Central memory CD8-positive, alpha-beta T cell (primary cell): ENCODE measurements around the gene HS6ST2.
A peak's percentile ranks its signal among the peaks of the same experiment; 100 is the strongest.

Experiments
- ATAC-seq: fragments of 150-1000 bp; cut with Tn5 transposase; replicated peaks from 2 replicates; pipeline ENCODE4 v1.10.0; 2022; ENCODE audit warnings: mild to moderate bottlenecking, moderate FRiP score, moderate number of reproducible peaks; ENCODE audit not compliant: poor library complexity, severe bottlenecking; ENCODE audit errors: extremely low read depth
- DNase-seq, 2 donors: peaks; one replicate each; pipeline ENCODE4 v3.0.0; 2021; ENCODE audit warnings: low spot score in 2 of 2
- H3K27ac Mint-ChIP-seq: one replicate; pipeline ENCODE4 v1.8.0; 2022; ENCODE audit warnings: low read depth, mild to moderate bottlenecking, moderate library complexity, mixed read lengths
- H3K27me3 Mint-ChIP-seq: one replicate; pipeline ENCODE4 v1.8.0; 2022; ENCODE audit warnings: mixed read lengths
- H3K36me3 Mint-ChIP-seq: one replicate; pipeline ENCODE4 v1.8.0; 2022; ENCODE audit warnings: mild to moderate bottlenecking, moderate library complexity, mixed read lengths; ENCODE audit not compliant: insufficient read depth
- H3K4me1 Mint-ChIP-seq: one replicate; pipeline ENCODE4 v1.8.0; 2022; ENCODE audit warnings: mixed read lengths
- H3K4me3 Mint-ChIP-seq: one replicate; pipeline ENCODE4 v1.8.0; 2022; ENCODE audit warnings: mild to moderate bottlenecking, moderate library complexity, mixed read lengths
- H3K9me3 Mint-ChIP-seq: one replicate; pipeline ENCODE4 v1.8.0; 2022; ENCODE audit warnings: mixed read lengths

HS6ST2 gene

DNA sequence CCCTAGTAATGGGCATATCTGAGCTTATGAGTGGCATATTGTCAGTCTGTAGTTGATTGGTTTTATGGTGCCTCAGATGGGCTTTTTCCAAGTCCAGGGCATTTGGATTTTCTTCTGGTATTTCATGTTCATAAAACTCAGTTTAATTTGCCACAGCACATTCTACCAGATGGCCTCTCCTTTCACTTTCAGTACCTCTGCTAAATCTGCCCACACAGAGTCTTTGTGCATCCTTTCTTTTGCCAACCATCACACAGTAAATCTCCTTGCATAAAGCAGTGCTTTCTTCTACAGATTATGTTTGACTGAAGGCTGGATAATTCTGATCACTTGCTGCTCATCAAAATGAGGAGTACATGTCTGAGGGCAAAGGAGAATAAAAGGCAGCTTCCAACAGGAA, 98.2 kb downstream of the HS6ST2 start:
- no peaks in the 10 kb centered on the region for H3K9me3 Mint-ChIP-seq
- no peak for ATAC-seq
- no peaks in the 10 kb centered on the region for H3K36me3 Mint-ChIP-seq
- no peak overlapping the region for H3K27ac Mint-ChIP-seq
- H3K27me3 Mint-ChIP-seq: no peaks in the 10 kb centered on the region
- H3K4me1 Mint-ChIP-seq: peaks cover 16% of the 10 kb centered on the region
- H3K4me3 Mint-ChIP-seq: no peak overlapping the region
- DNase-seq: no peak

DNA sequence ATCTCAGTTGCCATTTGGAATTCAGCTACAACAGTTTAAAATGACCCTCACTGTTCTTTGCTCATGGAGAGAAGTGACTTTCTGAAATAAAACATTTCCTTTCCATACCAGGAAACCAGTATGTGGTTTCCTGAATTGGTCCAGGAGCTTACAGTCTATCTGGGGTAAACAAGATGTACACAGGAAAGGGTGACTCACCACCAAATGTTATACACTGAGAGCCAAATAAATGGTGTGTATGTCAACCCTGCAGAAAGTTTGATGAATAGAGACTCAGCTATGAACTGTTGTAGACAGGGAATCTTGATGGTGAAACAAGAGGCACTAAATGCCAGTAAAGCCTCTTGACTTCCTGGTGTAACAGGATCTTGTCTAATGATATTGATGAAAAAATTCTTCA, 100.4 kb downstream of the HS6ST2 start:
- H3K27me3 Mint-ChIP-seq: no peaks in the 10 kb centered on the region
- no peak for ATAC-seq
- H3K4me3 Mint-ChIP-seq: no peak overlapping the region
- no peaks in the 10 kb centered on the region for H3K9me3 Mint-ChIP-seq
- H3K36me3 Mint-ChIP-seq: no peaks in the 10 kb centered on the region
- peaks cover 16% of the 10 kb centered on the region for H3K4me1 Mint-ChIP-seq
- no peak overlapping the region for H3K27ac Mint-ChIP-seq
- DNase-seq: no peak

DNA sequence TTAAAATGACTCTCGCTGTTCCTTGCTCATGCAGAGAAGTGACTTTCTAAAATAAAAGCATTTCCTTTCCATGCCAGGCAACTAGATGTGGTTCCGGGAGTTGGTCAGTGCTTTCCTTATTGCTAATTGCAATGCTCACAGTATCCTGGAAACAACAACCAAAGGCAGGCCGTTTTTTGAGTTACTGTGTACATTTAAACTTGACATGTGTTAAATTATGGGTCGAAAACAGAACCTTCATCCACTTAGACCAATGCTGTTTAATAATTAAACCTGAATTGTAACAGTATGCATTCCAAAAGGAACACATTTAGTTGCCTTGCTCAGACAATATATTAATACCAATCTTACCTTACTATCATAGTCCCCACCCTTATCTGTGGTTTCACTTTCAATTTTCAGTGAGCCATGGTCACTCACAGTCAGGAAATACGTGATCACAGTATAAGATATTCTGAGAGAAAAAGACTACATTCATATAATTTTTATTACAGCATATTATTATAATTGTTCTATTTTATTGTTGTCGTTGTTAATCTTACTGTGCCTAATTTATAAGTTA, 102.6 kb downstream of the HS6ST2 start:
- no peak for DNase-seq
- Mint-ChIP-seq H3K9me3 (no peaks in the 10 kb centered on the region), H3K4me1 (peaks cover 16% of the 10 kb centered on the region), H3K36me3 (no peaks in the 10 kb centered on the region), H3K4me3 (peak overlapping the region; percentile 23), H3K27me3 (no peaks in the 10 kb centered on the region), H3K27ac (no peak overlapping the region)
- no peak for ATAC-seq

DNA sequence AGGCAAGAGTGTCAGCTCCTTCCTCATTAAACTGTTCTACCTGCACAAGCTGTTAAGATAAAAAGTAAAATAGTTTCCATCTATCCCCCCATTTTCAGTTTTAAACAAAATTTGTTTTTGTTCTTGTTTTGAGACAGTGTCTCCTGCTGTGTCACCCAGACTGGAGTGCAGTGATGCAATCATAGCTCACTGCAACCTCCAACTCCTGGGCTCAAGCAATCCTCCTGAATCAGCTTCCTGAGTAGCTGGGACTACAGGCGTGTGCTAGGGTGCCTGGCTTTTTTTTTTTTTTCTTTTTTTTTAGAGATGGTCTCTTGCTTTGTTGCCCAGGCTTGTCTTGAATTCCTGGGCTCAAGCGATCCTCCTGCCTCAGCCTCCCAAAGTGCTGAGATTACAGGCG, 105.4 kb downstream of the HS6ST2 start:
- Mint-ChIP-seq H3K4me3 (no peak overlapping the region), H3K4me1 (peaks cover 4% of the 10 kb centered on the region), H3K9me3 (no peaks in the 10 kb centered on the region), H3K36me3 (no peaks in the 10 kb centered on the region), H3K27ac (no peak overlapping the region), H3K27me3 (no peaks in the 10 kb centered on the region)
- DNase-seq: no peak
- no peak for ATAC-seq

DNA sequence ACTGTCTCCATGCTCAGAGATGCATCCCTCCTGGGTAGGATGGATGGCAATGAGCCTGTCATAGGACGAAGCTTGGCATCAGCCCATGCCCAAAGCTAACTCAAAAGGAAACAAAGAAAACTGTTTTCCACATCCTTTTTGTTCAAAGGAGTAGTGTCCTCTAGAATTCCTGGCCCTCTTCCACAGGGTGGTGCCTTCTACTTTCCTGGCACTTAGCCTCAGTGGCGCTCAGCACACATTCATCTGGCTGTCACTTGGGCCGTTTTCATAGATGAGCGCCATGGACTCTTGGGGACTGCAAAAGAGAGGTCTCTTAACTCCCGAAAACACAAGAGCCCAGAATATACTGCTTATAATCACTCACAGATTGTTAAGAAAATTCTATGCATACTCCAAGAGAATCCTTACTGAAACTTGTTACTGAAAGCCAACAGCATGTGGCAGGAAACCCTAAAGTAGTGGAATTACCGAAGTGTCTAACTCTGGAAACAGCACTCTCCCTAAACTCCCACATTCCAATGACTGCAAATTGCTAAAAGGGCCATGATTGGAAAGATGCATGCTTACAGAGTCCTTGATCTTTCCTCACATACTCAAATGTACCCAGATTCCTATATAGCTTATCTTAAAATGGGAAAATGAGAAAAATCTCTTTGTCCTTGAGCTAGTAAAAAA, 110.0 kb downstream of the HS6ST2 start:
- Mint-ChIP-seq H3K9me3 (no peaks in the 10 kb centered on the region), H3K36me3 (no peaks in the 10 kb centered on the region), H3K27me3 (peaks cover 23% of the 10 kb centered on the region), H3K4me3 (no peak overlapping the region), H3K4me1 (no peaks in the 10 kb centered on the region), H3K27ac (no peak overlapping the region)
- no peak for DNase-seq
- ATAC-seq: no peak

DNA sequence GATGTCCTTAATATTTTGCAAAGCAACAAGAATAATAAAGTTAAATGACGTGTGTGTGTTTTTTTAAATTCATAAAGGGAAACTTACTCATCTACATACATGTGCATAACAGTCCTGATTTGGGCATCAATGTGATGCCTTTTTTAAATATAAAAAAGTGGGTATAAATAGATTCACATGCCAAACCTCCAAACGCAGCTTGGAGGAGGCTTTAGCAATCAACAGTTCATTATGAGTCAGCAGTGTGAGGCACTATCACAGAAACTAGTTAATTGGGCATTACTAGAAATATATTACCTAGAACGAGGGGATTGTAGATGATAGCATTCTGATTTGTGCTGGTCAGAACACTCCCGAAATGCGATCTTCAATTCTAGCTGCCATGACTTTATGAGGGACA, 115.1 kb downstream of the HS6ST2 start:
- Mint-ChIP-seq H3K4me1 (no peaks in the 10 kb centered on the region), H3K9me3 (no peaks in the 10 kb centered on the region), H3K27ac (no peak overlapping the region), H3K27me3 (peaks cover 25% of the 10 kb centered on the region), H3K4me3 (no peak overlapping the region), H3K36me3 (no peaks in the 10 kb centered on the region)
- DNase-seq (no peak), ATAC-seq (no peak)

DNA sequence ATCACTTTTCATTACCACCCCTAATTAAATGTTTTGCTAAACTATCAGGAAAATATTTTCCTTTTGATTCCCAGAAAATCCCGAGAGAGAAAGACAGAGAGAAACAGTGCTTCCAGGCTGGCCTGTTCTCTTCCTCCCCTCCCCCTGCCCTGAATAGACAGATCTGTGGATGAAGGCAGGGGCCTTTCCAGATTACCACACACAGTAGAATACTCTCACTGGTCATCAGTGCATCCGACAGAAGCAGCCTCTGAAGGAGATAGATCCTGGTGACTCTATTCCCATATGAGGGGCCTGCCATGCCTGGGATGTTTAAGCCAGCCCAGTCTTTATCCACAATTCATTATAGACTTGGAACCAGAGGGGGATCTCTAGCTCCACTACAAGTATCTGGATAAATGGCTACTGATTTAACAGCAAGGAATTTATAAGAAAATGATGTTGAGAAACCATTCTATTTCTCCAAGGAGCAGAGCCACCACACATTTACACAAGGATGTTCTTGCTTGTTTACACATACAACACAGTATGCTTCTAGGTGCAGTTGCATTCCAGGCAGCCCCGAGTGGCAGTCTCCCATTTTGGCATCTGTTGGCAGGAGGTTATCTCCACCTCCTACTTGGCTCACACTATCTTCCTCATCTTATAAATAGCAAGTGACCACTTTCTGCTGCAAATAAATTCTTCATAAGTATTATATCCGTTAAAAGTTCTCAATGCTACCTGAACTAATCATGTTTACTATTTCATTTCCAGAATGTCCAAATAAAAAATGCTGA, 115.8 kb downstream of the HS6ST2 start:
- Mint-ChIP-seq H3K27ac (no peak overlapping the region), H3K4me3 (no peak overlapping the region), H3K36me3 (no peaks in the 10 kb centered on the region), H3K27me3 (peaks cover 23% of the 10 kb centered on the region), H3K4me1 (no peaks in the 10 kb centered on the region), H3K9me3 (no peaks in the 10 kb centered on the region)
- DNase-seq (no peak), ATAC-seq (no peak)

DNA sequence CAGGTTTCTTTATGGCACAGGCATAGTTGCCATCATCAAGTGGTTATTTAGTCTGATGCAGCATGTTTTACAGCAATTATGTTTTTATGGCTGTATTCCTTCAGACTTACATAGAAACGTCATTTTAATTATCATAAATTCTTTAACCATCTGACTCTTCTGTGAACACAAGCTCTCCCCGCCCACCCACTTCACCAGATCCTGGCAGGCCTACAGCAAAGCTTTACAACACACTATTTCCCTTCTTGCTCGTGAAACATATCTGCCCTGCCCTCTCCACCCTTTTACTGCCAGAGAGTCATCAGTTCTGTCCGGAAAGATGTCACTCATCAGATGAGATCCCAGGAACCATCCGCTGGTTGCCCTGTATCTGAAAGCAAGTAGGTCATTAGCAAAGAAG, 120.5 kb downstream of the HS6ST2 start:
- Mint-ChIP-seq H3K4me3 (no peak overlapping the region), H3K9me3 (no peaks in the 10 kb centered on the region), H3K36me3 (no peaks in the 10 kb centered on the region), H3K27me3 (no peaks in the 10 kb centered on the region), H3K4me1 (no peaks in the 10 kb centered on the region), H3K27ac (no peak overlapping the region)
- ATAC-seq (no peak), DNase-seq (no peak)

DNA sequence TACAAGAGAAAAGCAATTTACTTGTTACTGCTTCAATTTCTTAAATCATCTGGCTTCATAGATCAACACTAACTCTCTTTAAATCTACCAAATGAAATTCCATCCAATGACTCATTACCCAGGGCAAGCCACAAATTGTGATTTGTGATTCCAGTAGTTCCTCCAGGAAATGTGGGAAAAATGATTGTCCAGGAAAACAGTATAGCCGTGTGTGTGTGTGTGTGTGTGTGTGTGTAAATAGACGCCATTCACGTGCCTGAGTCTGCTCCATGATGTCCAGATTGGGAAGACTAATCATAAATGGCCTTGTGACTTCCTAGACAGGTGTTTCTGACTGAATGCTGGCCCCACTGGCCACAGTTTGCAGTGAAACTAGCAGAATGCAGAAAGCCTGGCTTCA, 121.3 kb downstream of the HS6ST2 start:
- Mint-ChIP-seq H3K4me3 (no peak overlapping the region), H3K4me1 (no peaks in the 10 kb centered on the region), H3K27ac (no peak overlapping the region), H3K9me3 (no peaks in the 10 kb centered on the region), H3K27me3 (no peaks in the 10 kb centered on the region), H3K36me3 (no peaks in the 10 kb centered on the region)
- ATAC-seq (no peak), DNase-seq (no peak)

DNA sequence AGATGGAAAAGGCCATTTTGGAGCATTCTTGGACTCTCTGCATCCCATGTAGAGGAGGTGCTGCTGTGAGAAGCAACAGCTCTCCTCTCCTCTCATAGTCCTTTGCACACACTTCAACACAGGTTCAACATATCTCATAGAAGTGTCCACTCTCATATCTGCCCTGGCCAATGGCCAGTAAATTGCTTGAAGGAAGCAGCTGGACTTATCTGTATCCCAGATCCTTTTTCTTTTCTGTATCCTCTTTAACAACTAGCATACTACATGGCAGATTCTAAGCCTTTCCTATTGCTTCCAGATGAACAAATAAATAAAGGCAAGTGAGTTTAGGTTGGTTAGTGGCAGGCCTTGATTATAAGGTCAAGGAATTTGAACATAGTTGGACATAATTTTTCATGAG, 122.0 kb downstream of the HS6ST2 start:
- Mint-ChIP-seq H3K36me3 (no peaks in the 10 kb centered on the region), H3K27me3 (no peaks in the 10 kb centered on the region), H3K9me3 (no peaks in the 10 kb centered on the region), H3K4me3 (no peak overlapping the region), H3K4me1 (no peaks in the 10 kb centered on the region), H3K27ac (no peak overlapping the region)
- ATAC-seq (no peak), DNase-seq (no peak)

DNA sequence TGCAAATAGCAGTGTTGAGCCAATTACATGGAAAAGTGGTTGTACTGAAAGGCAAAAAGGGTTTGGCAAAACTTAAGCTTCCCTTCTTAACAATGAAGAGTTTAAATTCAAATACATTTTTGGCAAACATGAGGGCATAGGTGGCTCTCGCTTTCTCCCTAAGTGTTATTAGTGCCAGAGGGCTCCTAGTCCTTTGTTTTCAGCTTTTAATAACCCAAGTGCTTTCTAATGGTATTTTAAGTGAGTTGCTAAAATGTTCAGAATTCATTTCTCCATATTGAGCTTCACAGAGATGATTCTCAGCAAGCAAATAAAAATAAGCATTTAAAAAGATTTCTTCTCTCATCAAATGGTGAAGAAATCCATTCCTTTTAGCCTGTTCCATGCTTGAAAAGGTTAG, 123.7 kb downstream of the HS6ST2 start:
- H3K36me3 Mint-ChIP-seq: no peaks in the 10 kb centered on the region
- no peak overlapping the region for H3K27ac Mint-ChIP-seq
- no peak for DNase-seq
- ATAC-seq: no peak
- no peak overlapping the region for H3K4me3 Mint-ChIP-seq
- no peaks in the 10 kb centered on the region for H3K4me1 Mint-ChIP-seq
- no peaks in the 10 kb centered on the region for H3K9me3 Mint-ChIP-seq
- H3K27me3 Mint-ChIP-seq: no peaks in the 10 kb centered on the region

DNA sequence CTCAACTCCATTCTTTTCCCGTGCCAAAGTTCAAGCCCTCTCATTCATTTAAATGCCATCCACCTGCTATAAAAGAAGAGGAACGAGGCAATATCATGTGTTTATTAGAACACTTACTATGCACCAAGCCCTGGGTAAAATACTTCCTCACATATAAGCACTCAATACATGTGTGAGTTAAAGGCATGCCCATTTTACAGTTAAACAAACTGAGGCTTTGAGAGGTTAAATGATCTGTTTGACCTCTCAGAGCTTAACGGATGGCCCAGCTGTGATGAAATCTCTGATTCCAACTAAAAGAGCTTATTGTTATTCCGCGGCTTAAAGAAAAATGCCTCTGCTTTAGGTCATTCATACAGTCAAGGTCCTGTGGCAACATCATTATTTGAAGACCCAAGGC, 124.3 kb downstream of the HS6ST2 start:
- Mint-ChIP-seq H3K4me1 (no peaks in the 10 kb centered on the region), H3K27me3 (no peaks in the 10 kb centered on the region), H3K9me3 (no peaks in the 10 kb centered on the region), H3K27ac (no peak overlapping the region), H3K4me3 (no peak overlapping the region), H3K36me3 (no peaks in the 10 kb centered on the region)
- ATAC-seq (no peak), DNase-seq (no peak)

DNA sequence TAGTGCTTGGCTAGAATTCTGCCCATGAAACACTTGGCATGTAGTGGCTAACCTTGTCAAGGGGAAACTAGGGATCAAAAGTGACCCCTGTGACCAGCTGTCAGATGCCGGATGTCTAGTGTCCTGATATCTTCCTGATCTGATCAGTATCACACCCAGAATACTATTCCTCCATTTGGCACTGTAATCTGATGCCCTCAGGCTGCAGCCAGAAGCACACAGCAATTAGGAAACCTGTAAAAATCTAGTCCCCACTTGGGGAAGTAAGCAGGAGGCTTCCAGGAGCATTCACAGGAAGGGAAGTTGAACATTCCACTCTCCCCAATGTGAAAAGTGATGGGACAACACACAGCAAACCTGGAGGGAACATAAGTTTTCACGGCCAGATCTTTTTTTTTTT, 125.1 kb downstream of the HS6ST2 start:
- Mint-ChIP-seq H3K9me3 (no peaks in the 10 kb centered on the region), H3K4me1 (no peaks in the 10 kb centered on the region), H3K27ac (no peak overlapping the region), H3K27me3 (no peaks in the 10 kb centered on the region), H3K4me3 (no peak overlapping the region), H3K36me3 (no peaks in the 10 kb centered on the region)
- ATAC-seq (no peak), DNase-seq (no peak)
